ENCODE results near the gene FRS3.

The FRS3 gene

GRCh38 chr6:41779336-41779735 lies 364 bp downstream of the FRS3 start:
- Histone ChIP-seq H3K9me3 (no peaks in the 10 kb centered on the region), H3K27ac (peak overlapping the region; percentile 53), H3K4me1 (ENCODE audit: control insufficient read depth in 1 of 2, insufficient read depth in 1 of 2, low read depth in 1 of 2, low read length in 1 of 2) (peaks cover 48 to 59% of the 10 kb centered on the region in 2 experiments), H3K36me3 (peaks cover 12% of the 10 kb centered on the region), H3K27me3 (no peaks in the 10 kb centered on the region), H3K4me3 (ENCODE audit: low read depth in 1 of 2, low read length in 1 of 2) (peak overlapping the region; percentile 57 to 80)
- no peak for TF ChIP-seq CTCF (IDR thresholded peaks at IDR 0.05)

GRCh38 chr6:41778895-41779294 lies 805 bp downstream of the FRS3 start:
- H3K9me3 ChIP-seq, result no peaks in the 10 kb centered on the region
- no peaks in the 10 kb centered on the region for H3K27me3 ChIP-seq
- peaks cover 17% of the 10 kb centered on the region for H3K36me3 ChIP-seq
- TF ChIP-seq CTCF (IDR thresholded peaks at IDR 0.05), result no peak
- peaks cover 44 to 54% of the 10 kb centered on the region in 2 experiments for H3K4me1 ChIP-seq (ENCODE audit: control insufficient read depth in 1 of 2, insufficient read depth in 1 of 2, low read depth in 1 of 2, low read length in 1 of 2)
- H3K4me3 ChIP-seq (ENCODE audit: low read depth in 1 of 2, low read length in 1 of 2), result peak overlapping the region; percentile 57 to 80
- H3K27ac ChIP-seq, result peak overlapping the region; percentile 63

- H3K4me1 ChIP-seq (ENCODE audit: control insufficient read depth in 1 of 2, insufficient read depth in 1 of 2, low read depth in 1 of 2, low read length in 1 of 2), result peaks cover 42 to 54% of the 10 kb centered on the region in 2 experiments
- H3K4me3 ChIP-seq (ENCODE audit: low read depth in 1 of 2, low read length in 1 of 2), result no peak overlapping the region
These were observed 2.0 kb downstream of the FRS3 start for GRCh38 chr6:41777551-41778285.

GRCh38 chr6:41775293-41775882 lies 4.3 kb downstream of the FRS3 start:
- Histone ChIP-seq H3K27ac (no peak overlapping the region), H3K4me1 (ENCODE audit: control insufficient read depth in 1 of 2, insufficient read depth in 1 of 2, low read depth in 1 of 2, low read length in 1 of 2) (peaks cover 30 to 41% of the 10 kb centered on the region in 2 experiments), H3K9me3 (no peaks in the 10 kb centered on the region), H3K4me3 (ENCODE audit: low read depth in 1 of 2, low read length in 1 of 2) (no peak overlapping the region), H3K27me3 (no peaks in the 10 kb centered on the region), H3K36me3 (peaks cover 51% of the 10 kb centered on the region)
- no peak for TF ChIP-seq CTCF (IDR thresholded peaks at IDR 0.05)

More at GRCh38 chr6:41777551-41778285, 2.0 kb downstream of the FRS3 start:
- Histone ChIP-seq H3K27ac (peak overlapping the region; percentile 63), H3K27me3 (no peaks in the 10 kb centered on the region), H3K36me3 (peaks cover 27% of the 10 kb centered on the region), H3K9me3 (no peaks in the 10 kb centered on the region)
- no peak for TF ChIP-seq CTCF (IDR thresholded peaks at IDR 0.05)

- Histone ChIP-seq H3K27ac (no peak overlapping the region), H3K4me3 (ENCODE audit: low read depth in 1 of 2, low read length in 1 of 2) (no peak overlapping the region), H3K36me3 (peaks cover 54% of the 10 kb centered on the region), H3K27me3 (no peaks in the 10 kb centered on the region), H3K4me1 (ENCODE audit: control insufficient read depth in 1 of 2, insufficient read depth in 1 of 2, low read depth in 1 of 2, low read length in 1 of 2) (peaks cover 30 to 37% of the 10 kb centered on the region in 2 experiments), H3K9me3 (no peaks in the 10 kb centered on the region)
- TF ChIP-seq CTCF (IDR thresholded peaks at IDR 0.05), result no peak
These were observed 4.9 kb downstream of the FRS3 start for GRCh38 chr6:41774841-41775240.

All from neutrophil (primary cell).